HL-60 (cell line): ENCODE results near the gene KRT73.

ENCODE experiments used
- DNase-seq, 2 experiments: peaks; one replicate each; pipeline ENCODE4 v3.0.0-alpha.2; 2010 to 2020; ENCODE audit warnings: low read depth in 1 of 2, low spot score in 1 of 2
- H3K27ac ChIP-seq: fragments of 250-450 bp; sonication (Bioruptor Pico); replicated peaks from 2 replicates; pipeline ENCODE4 v1.5.1; 2020; ENCODE audit warnings: mild to moderate bottlenecking, moderate library complexity
- H3K27me3 ChIP-seq: fragments of 250-450 bp; sonication (Bioruptor Pico); 2 replicates; pipeline ENCODE4 v1.5.1; 2021; ENCODE audit warnings: mild to moderate bottlenecking, moderate library complexity; ENCODE audit not compliant: insufficient read depth, poor library complexity, severe bottlenecking
- H3K4me3 ChIP-seq: replicated peaks from 2 replicates; pipeline ENCODE4 v1.5.1; 2011; ENCODE audit warnings: mild to moderate bottlenecking, control low read depth, low read length; ENCODE audit not compliant: insufficient read depth
- GABPA ChIP-seq: IDR thresholded peaks from 2 replicates; pipeline ENCODE4 v1.6.1; 2012; ENCODE audit warnings: low read depth
- POLR2AphosphoS5 ChIP-seq: IDR thresholded peaks from 2 replicates; pipeline ENCODE4 v1.6.1; 2012; ENCODE audit warnings: low read depth
- REST ChIP-seq: IDR thresholded peaks from 2 replicates; pipeline ENCODE4 v1.6.1; 2012; ENCODE audit warnings: low read depth; ENCODE audit not compliant: insufficient replicate concordance
- SPI1 ChIP-seq: IDR thresholded peaks from 2 replicates; pipeline ENCODE4 v1.6.1; 2012; ENCODE audit warnings: low read depth, mild to moderate bottlenecking, borderline replicate concordance
- TF ChIP-seq, protein P1 (sequence below): IDR thresholded peaks from one replicate; pipeline ENCODE4 v1.5.1; 2011; ENCODE audit warnings: low read length, control low read depth, inconsistent platforms; ENCODE audit not compliant: insufficient read depth

KRT73 gene

GRCh38 chr12:52617403-52617785 is 965 bp downstream of the KRT73 start:
- no peak overlapping the region for H3K27ac ChIP-seq
- H3K27me3 ChIP-seq: no peaks in the 10 kb centered on the region
- no peak for DNase-seq
- no peak overlapping the region for H3K4me3 ChIP-seq
- TF ChIP-seq REST (no peak), SPI1 (no peak), POLR2AphosphoS5 (no peak), GABPA (no peak)
- TF ChIP-seq, protein P1, sequence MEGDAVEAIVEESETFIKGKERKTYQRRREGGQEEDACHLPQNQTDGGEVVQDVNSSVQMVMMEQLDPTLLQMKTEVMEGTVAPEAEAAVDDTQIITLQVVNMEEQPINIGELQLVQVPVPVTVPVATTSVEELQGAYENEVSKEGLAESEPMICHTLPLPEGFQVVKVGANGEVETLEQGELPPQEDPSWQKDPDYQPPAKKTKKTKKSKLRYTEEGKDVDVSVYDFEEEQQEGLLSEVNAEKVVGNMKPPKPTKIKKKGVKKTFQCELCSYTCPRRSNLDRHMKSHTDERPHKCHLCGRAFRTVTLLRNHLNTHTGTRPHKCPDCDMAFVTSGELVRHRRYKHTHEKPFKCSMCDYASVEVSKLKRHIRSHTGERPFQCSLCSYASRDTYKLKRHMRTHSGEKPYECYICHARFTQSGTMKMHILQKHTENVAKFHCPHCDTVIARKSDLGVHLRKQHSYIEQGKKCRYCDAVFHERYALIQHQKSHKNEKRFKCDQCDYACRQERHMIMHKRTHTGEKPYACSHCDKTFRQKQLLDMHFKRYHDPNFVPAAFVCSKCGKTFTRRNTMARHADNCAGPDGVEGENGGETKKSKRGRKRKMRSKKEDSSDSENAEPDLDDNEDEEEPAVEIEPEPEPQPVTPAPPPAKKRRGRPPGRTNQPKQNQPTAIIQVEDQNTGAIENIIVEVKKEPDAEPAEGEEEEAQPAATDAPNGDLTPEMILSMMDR: no peak

DNA sequence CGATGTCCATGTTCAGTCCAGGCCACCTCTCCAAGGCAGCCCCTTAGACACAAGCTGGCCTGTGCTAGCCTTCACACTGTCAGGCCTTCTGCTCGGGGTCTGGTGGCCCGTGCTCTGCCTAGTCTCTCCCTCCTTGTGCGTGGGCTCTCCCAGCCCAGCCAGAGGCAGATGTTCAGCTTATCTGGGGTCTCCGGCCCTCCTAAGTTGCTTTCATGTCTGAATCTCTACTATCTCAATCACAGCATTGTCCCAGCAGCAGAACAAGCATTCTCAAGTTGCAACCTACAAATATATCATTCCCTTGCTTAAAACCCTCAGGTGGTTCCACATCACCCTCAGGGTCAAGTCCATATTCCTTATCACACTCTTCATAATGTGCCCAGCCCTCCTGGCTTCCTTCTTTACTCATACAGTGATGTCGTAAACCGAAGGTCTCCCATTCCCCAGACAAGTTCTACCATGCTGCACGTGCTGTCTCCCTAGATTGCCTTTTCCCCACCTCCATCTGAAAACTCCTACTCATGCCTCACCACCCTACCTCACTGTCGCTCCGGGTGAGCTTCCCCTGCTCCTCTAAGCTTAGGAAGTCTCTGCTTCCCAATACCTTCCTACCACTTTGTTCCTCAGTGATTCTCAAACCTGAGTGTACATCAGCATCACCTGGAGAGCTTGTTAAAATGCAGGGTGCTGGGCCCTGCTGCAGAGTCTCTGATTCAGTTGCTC is 1.5 kb downstream of the KRT73 start:
- no peak for TF ChIP-seq REST
- no peak for DNase-seq
- Histone ChIP-seq H3K27ac (no peak overlapping the region), H3K27me3 (no peaks in the 10 kb centered on the region), H3K4me3 (no peak overlapping the region)

GRCh38 chr12:52615912-52616311 is 2.4 kb downstream of the KRT73 start:
- Histone ChIP-seq H3K27ac (no peak overlapping the region), H3K27me3 (no peaks in the 10 kb centered on the region), H3K4me3 (no peak overlapping the region)
- no peak for DNase-seq
- TF ChIP-seq SPI1 (no peak), POLR2AphosphoS5 (no peak), GABPA (no peak), REST (no peak)
- TF ChIP-seq, protein P1: no peak
